ENCODE results near the gene CEP83. TPM values are rescaled to one million over a fixed set of nuclear protein-coding genes. Genes with fewer than 3 reads are reported as not detected.

The CEP83 gene
- total RNA-seq, 1 donor from 2014 or later, result 13.4 TPM

DNA sequence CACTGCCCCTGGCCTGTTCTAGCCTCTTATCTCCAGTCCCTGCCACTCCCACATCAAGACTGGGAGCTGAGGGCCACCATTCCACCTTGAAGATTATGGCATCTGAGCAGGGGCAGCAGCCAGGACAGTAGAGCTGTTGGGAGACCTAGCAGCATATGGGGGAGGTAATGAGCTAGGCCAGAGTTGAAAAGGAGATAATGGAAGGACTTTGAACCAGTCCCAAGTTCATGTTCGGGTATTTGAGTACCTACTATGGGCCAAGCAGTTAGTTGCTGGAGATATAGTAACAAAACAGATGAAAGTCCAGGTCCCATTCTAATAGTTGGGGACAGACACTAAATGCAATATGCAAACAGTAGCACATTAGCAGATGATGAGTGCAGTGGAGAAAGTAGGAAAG, 159.8 kb downstream of the CEP83 start:
- Mint-ChIP-seq H3K4me1 (ENCODE audit: low read depth, unreplicated experiment) (no peaks in the 10 kb centered on the region), H3K9me3 (ENCODE audit: unreplicated experiment) (peaks cover 2% of the 10 kb centered on the region), H3K4me3 (ENCODE audit: unreplicated experiment) (no peak overlapping the region), H3K27ac (ENCODE audit: unreplicated experiment) (no peak overlapping the region), H3K36me3 (ENCODE audit: unreplicated experiment) (peaks cover 5% of the 10 kb centered on the region), H3K27me3 (ENCODE audit: unreplicated experiment) (no peaks in the 10 kb centered on the region)
- no peak for DNase-seq
- TF ChIP-seq, protein P1, sequence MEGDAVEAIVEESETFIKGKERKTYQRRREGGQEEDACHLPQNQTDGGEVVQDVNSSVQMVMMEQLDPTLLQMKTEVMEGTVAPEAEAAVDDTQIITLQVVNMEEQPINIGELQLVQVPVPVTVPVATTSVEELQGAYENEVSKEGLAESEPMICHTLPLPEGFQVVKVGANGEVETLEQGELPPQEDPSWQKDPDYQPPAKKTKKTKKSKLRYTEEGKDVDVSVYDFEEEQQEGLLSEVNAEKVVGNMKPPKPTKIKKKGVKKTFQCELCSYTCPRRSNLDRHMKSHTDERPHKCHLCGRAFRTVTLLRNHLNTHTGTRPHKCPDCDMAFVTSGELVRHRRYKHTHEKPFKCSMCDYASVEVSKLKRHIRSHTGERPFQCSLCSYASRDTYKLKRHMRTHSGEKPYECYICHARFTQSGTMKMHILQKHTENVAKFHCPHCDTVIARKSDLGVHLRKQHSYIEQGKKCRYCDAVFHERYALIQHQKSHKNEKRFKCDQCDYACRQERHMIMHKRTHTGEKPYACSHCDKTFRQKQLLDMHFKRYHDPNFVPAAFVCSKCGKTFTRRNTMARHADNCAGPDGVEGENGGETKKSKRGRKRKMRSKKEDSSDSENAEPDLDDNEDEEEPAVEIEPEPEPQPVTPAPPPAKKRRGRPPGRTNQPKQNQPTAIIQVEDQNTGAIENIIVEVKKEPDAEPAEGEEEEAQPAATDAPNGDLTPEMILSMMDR (IDR thresholded peaks at IDR 0.05; ENCODE audit: partially characterized antibody, unreplicated experiment), result no peak

DNA sequence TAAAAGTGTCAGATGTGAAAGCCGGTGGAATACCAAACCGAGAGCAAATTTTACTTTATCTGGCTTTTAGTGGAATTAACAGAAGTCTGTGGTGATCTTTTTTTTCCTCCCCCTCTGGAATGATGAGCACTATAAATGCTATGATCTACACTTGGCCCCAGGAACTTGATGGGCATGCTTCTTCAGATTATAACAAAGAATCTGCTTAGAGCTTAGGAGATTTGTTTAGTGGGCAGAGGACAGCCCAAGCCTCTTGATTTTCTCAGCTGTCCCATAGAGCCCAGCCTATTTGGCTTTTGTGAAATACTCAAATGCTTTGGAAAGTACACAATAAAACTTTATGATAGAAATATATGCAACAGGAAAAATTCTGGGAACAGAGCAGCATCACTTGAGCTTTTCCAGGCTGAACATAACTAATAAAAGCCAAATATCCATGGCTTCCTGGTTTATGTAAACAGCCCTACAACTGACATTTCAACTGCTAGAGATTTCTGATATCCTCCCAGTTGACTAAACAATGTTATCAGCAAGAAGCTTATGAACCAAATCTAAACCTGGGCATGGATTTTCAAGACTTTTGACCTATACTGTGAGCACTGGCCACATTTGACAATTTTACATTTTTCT, 161.7 kb downstream of the CEP83 start:
- peaks cover 5% of the 10 kb centered on the region for H3K36me3 Mint-ChIP-seq (ENCODE audit: unreplicated experiment)
- no peaks in the 10 kb centered on the region for H3K27me3 Mint-ChIP-seq (ENCODE audit: unreplicated experiment)
- no peak for DNase-seq
- H3K4me1 Mint-ChIP-seq (ENCODE audit: low read depth, unreplicated experiment), result no peaks in the 10 kb centered on the region
- H3K27ac Mint-ChIP-seq (ENCODE audit: unreplicated experiment), result no peak overlapping the region
- H3K9me3 Mint-ChIP-seq (ENCODE audit: unreplicated experiment), result peaks cover 2% of the 10 kb centered on the region
- H3K4me3 Mint-ChIP-seq (ENCODE audit: unreplicated experiment), result no peak overlapping the region
- TF ChIP-seq, protein P1 (IDR thresholded peaks at IDR 0.05; ENCODE audit: partially characterized antibody, unreplicated experiment), result no peak

DNA sequence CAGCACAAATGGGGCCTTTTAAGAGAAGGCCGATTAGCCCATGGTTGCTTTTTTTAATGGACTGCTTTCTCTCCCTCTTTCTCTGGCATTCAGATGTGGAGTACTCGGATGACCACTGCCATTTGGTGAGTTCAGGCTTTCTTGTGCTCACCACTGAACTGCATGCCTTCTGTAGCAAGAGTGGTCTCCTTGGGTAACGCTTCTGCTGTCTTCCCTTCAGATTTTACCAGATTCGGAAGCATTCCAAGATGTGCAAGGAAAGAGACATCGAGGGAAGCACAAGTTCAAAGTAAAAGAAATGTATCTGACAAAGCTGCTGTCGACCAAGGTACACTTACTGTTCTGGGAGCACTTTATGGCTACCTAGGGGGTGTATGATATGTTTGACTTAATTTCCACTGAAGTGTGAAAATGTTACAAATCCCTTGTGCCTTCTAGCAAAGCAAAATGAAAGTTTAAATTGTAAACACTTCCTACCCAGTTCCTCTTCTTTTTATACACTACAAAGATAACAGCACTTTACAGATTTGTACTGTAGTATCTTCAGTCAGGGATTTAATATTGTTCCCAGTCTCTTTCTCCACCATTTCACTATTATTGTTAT, 162.5 kb downstream of the CEP83 start:
- Mint-ChIP-seq H3K4me3 (ENCODE audit: unreplicated experiment) (no peak overlapping the region), H3K36me3 (ENCODE audit: unreplicated experiment) (peaks cover 5% of the 10 kb centered on the region), H3K27me3 (ENCODE audit: unreplicated experiment) (no peaks in the 10 kb centered on the region), H3K9me3 (ENCODE audit: unreplicated experiment) (peaks cover 2% of the 10 kb centered on the region), H3K27ac (ENCODE audit: unreplicated experiment) (no peak overlapping the region), H3K4me1 (ENCODE audit: low read depth, unreplicated experiment) (no peaks in the 10 kb centered on the region)
- DNase-seq, result no peak
- TF ChIP-seq, protein P1 (IDR thresholded peaks at IDR 0.05; ENCODE audit: partially characterized antibody, unreplicated experiment), result no peak

DNA sequence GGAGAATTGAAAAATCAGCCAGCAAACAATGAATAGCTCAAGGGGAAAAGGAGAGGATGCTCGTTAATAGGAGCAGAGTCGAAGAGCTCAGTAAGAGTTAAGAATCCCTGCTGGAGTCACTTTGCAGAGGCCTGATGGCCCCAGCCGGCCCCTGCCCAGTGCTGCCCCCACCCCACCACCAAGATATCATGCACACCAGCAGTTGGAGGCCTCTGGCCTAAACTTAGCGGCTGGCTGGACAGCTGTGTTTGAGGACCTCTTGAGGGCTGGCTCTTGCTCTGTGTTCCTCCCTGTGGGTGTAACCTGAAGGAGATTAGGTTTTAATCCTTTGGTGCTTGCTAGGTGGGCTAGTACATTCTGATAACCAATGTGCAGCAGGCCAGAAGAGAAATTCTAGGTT, 169.3 kb downstream of the CEP83 start:
- H3K4me3 Mint-ChIP-seq (ENCODE audit: unreplicated experiment), result no peak overlapping the region
- DNase-seq, result no peak
- no peaks in the 10 kb centered on the region for H3K9me3 Mint-ChIP-seq (ENCODE audit: unreplicated experiment)
- peaks cover 3% of the 10 kb centered on the region for H3K36me3 Mint-ChIP-seq (ENCODE audit: unreplicated experiment)
- H3K4me1 Mint-ChIP-seq (ENCODE audit: low read depth, unreplicated experiment), result no peaks in the 10 kb centered on the region
- TF ChIP-seq, protein P1 (IDR thresholded peaks at IDR 0.05; ENCODE audit: partially characterized antibody, unreplicated experiment), result no peak
- H3K27me3 Mint-ChIP-seq (ENCODE audit: unreplicated experiment), result peaks cover 2% of the 10 kb centered on the region
- H3K27ac Mint-ChIP-seq (ENCODE audit: unreplicated experiment), result no peak overlapping the region
